Activated CD8-positive, alpha-beta T cell treated with anti-CD3 and anti-CD28 coated beads for 36 hours (primary cell): Measurements from ENCODE around the gene KCNJ10. TPM values are rescaled to one million over a fixed set of nuclear protein-coding genes. Genes with fewer than 3 reads are reported as not detected.

Source experiments
- ATAC-seq: fragments of 200-7000 bp; cut with Tn5 transposase; one replicate; pipeline ENCODE4 v1.10.0; 2021; ENCODE audit warnings: mild to moderate bottlenecking, moderate library complexity
- CTCF ChIA-PET: fragments of 350-600 bp; sonication (Branson Sonifier 250); formaldehyde crosslinking; loops from one replicate; lab custom pipeline; 2021; ENCODE audit warnings: antibody characterized with exemption; lab: Charles Lee
- POLR2A ChIA-PET: fragments of 350-600 bp; sonication (Branson Sonifier 250); formaldehyde crosslinking; loops from one replicate; lab custom pipeline; 2021; ENCODE audit warnings: antibody characterized with exemption; lab: Charles Lee
- DNase-seq: peaks from one replicate; pipeline ENCODE4 v3.0.0-alpha.2; 2020
- H3K27ac Mint-ChIP-seq: one replicate; pipeline ENCODE4 v1.8.0; 2021; ENCODE audit warnings: mild to moderate bottlenecking, mixed read lengths
- H3K27me3 Mint-ChIP-seq: one replicate; pipeline ENCODE4 v1.8.0; 2021; ENCODE audit warnings: mixed read lengths
- H3K36me3 Mint-ChIP-seq: one replicate; pipeline ENCODE4 v1.8.0; 2021; ENCODE audit warnings: low read depth, mixed read lengths
- H3K4me1 Mint-ChIP-seq: one replicate; pipeline ENCODE4 v1.8.0; 2021; ENCODE audit warnings: low read depth, mixed read lengths
- H3K4me3 Mint-ChIP-seq: one replicate; pipeline ENCODE4 v1.8.0; 2021; ENCODE audit warnings: mild to moderate bottlenecking, moderate library complexity, mixed read lengths
- H3K9me3 Mint-ChIP-seq: one replicate; pipeline ENCODE4 v1.8.0; 2021; ENCODE audit warnings: mixed read lengths
- intact Hi-C: fragments of 100-400 bp; cut with micrococcal nuclease; formaldehyde crosslinking; loops from one replicate; pipeline ENCODE4 v1.10.0; 2022
- total RNA-seq, 2 experiments: library from RNA; stranded (reverse); gene quantifications; one replicate each; pipeline ENCODE4 v1.2.3, GENCODE V29; 2021
- TF ChIP-seq, protein P1 (sequence below): fragments of 200-600 bp; IDR thresholded peaks from one replicate; pipeline ENCODE4 v1.8.0; 2022; ENCODE audit warnings: antibody characterized with exemption, mild to moderate bottlenecking

The KCNJ10 gene
- total RNA-seq, 2 experiments from 2014 or later: 0.14 to 0.29 TPM

DNA sequence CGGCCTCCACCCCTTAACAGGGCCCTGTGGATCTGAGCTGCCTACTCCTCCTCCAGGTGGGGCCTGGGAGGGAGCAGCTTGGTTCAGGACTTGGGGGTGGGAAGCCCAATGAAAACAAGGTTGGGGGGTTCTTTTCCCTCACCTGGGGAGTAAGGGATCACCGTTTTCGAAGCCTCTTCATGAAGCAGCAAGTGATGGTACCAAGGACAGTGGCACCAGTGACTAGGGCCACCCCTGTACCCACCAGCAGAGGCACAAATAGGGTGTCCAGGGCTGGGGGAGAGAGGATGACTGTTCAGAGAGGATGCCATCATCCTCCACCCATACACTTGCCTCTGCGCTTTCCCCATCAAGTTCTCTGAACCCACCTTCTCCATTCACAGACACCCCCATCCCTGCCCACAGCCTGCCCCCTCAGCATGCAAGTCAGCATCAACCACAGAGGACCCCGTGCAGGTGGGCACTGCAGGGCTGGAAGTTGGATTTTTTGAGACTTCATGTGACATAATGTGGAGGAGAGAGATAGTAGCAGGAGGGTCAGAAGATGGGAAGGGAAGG, 21.8 kb upstream of the KCNJ10 start:
- ATAC-seq (no peak), DNase-seq (no peak)
- intact Hi-C loops: loop anchor here (10.0 kb wide), 1 partner anchor 523 kb away; no protein-coding TSS in a partner anchor
- Mint-ChIP-seq H3K4me3 (no peak overlapping the region), H3K27me3 (no peaks in the 10 kb centered on the region), H3K27ac (no peak overlapping the region), H3K4me1 (peaks cover 30% of the 10 kb centered on the region), H3K36me3 (peaks cover 11% of the 10 kb centered on the region), H3K9me3 (no peaks in the 10 kb centered on the region)
- ChIA-PET CTCF (interaction anchor here (1.6 kb wide), 1 partner anchor 13 kb away, joined by 8 read pairs; no protein-coding TSS in a partner anchor), POLR2A (no interaction called here)
- TF ChIP-seq, protein P1, sequence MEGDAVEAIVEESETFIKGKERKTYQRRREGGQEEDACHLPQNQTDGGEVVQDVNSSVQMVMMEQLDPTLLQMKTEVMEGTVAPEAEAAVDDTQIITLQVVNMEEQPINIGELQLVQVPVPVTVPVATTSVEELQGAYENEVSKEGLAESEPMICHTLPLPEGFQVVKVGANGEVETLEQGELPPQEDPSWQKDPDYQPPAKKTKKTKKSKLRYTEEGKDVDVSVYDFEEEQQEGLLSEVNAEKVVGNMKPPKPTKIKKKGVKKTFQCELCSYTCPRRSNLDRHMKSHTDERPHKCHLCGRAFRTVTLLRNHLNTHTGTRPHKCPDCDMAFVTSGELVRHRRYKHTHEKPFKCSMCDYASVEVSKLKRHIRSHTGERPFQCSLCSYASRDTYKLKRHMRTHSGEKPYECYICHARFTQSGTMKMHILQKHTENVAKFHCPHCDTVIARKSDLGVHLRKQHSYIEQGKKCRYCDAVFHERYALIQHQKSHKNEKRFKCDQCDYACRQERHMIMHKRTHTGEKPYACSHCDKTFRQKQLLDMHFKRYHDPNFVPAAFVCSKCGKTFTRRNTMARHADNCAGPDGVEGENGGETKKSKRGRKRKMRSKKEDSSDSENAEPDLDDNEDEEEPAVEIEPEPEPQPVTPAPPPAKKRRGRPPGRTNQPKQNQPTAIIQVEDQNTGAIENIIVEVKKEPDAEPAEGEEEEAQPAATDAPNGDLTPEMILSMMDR: no peak

DNA sequence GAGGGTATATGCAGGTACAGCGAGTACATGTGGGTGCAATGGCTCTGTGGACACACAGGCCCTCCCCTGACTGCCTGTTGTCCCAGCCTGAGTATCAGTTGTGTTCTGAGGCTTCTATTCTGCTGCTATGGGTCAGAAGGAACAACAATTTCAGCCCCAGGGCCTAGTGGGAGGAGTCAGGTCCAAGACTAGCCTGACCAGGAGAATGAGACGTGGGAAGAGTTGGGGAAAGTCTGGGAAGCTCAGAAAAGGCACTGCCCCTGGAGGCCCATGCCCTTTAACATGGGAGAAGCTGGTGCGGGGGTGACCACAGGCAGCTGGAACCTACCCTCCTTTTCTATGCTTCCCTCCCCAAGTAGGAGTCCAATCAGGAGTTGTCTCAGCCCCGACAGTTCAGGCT, 20.8 kb upstream of the KCNJ10 start:
- Mint-ChIP-seq H3K36me3 (peaks cover 9% of the 10 kb centered on the region), H3K4me3 (no peak overlapping the region), H3K9me3 (no peaks in the 10 kb centered on the region), H3K4me1 (peaks cover 21% of the 10 kb centered on the region), H3K27me3 (no peaks in the 10 kb centered on the region), H3K27ac (no peak overlapping the region)
- TF ChIP-seq, protein P1: no peak
- ATAC-seq: no peak
- intact Hi-C loops: loop anchor here (10.0 kb wide), 1 partner anchor 524 kb away; no protein-coding TSS in a partner anchor
- no peak for DNase-seq
- POLR2A ChIA-PET: interaction anchor here (0.9 kb wide), 1 partner anchor 10 kb away, joined by 3 read pairs; the partner anchor contains the start of gene KCNJ9
- CTCF ChIA-PET: no interaction called here

DNA sequence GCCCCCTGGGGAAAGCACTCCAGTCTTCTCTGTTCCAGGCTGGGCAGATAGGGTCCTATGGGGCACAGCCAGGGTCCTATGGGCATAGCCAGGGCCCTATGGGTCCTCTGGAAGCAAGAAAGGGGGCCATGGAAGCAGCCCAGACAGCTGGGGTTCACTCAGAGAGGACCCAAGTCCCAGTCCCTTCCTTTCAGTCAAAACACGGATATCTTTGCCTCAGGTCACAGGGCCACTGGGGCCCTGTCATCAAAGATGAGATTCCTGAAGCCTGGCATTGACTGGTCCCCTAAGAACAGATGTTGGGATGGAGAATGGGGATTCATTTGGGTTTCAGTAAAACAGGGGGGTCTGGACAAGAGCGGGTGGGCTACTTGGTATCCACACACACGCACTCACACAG, 19.9 kb upstream of the KCNJ10 start:
- Mint-ChIP-seq H3K4me3 (no peak overlapping the region), H3K36me3 (peaks cover 14% of the 10 kb centered on the region), H3K27ac (no peak overlapping the region), H3K9me3 (no peaks in the 10 kb centered on the region), H3K4me1 (peaks cover 16% of the 10 kb centered on the region), H3K27me3 (no peaks in the 10 kb centered on the region)
- intact Hi-C loops: loop anchor here (5.0 to 10.0 kb wide), 4 partner anchors 55 to 525 kb away; partner anchors contain the start of gene PIGM
- ATAC-seq (no peak), DNase-seq (no peak)
- POLR2A ChIA-PET: no interaction called here
- TF ChIP-seq, protein P1: no peak
- CTCF ChIA-PET: interaction anchor here (33.7 kb wide), 1 partner anchor 45 kb away, joined by 693 read pairs; no protein-coding TSS in a partner anchor

DNA sequence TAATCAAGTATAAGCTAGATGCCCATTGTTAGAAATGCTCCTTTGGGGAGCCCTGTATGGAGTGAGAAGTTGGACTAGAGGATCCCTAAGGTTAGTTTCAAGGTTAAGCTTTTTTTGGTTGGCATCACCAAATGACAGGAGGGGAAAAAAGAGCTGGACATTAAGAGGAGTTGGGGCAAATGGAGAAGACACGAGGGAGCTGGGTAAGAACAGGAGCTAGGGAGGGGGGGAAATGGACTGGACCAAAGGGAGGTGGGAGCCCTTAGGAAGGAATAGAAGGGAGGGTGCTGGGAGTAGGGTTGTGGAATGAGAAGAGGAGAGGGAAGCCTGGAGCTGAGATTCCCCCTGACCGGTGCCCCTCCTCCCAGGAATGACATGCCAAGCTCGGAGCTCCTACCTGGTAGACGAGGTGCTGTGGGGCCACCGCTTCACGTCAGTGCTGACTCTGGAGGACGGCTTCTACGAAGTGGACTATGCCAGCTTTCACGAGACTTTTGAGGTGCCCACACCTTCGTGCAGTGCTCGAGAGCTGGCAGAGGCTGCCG, 17.2 kb upstream of the KCNJ10 start:
- POLR2A ChIA-PET: interaction anchor here (0.6 kb wide), 1 partner anchor 173 kb away, joined by 3 read pairs; no protein-coding TSS in a partner anchor
- H3K27ac Mint-ChIP-seq: peak overlapping the region; percentile 27
- H3K4me3 Mint-ChIP-seq: no peak overlapping the region
- CTCF ChIA-PET: interaction anchor here (0.7 to 33.7 kb wide), 17 partner anchors 10 to 289 kb away, joined by 3 to 693 read pairs (median 13); partner anchors contain the start of genes IGSF8, KCNJ10 and PIGM
- H3K27me3 Mint-ChIP-seq: peaks cover 9% of the 10 kb centered on the region
- TF ChIP-seq, protein P1: no peak
- intact Hi-C loops: loop anchor here (5.0 to 10.0 kb wide), 3 partner anchors 52 to 150 kb away; partner anchors contain the start of gene PIGM
- no peaks in the 10 kb centered on the region for H3K9me3 Mint-ChIP-seq
- H3K4me1 Mint-ChIP-seq: peaks cover 6% of the 10 kb centered on the region
- no peak for ATAC-seq
- peaks cover 18% of the 10 kb centered on the region for H3K36me3 Mint-ChIP-seq
- no peak for DNase-seq
